HFF-Myc (cell line): Measurements from ENCODE around the gene ATG101.

Experiments used
- DNase-seq: peaks from one replicate; pipeline ENCODE4 v3.0.0-alpha.2; 2011; ENCODE audit warnings: low read depth; ENCODE audit errors: extremely low read depth
- H3K4me3 ChIP-seq: replicated peaks from 2 replicates; pipeline ENCODE4 v1.5.1; 2011; ENCODE audit warnings: low read depth, mild to moderate bottlenecking, control low read depth, low read length
- TF ChIP-seq, protein P1 (sequence below): IDR thresholded peaks from 2 replicates; pipeline ENCODE4 v1.5.1; 2012; ENCODE audit warnings: mild to moderate bottlenecking, low read depth, low read length, control low read depth; ENCODE audit errors: missing control alignments

The ATG101 gene

DNA sequence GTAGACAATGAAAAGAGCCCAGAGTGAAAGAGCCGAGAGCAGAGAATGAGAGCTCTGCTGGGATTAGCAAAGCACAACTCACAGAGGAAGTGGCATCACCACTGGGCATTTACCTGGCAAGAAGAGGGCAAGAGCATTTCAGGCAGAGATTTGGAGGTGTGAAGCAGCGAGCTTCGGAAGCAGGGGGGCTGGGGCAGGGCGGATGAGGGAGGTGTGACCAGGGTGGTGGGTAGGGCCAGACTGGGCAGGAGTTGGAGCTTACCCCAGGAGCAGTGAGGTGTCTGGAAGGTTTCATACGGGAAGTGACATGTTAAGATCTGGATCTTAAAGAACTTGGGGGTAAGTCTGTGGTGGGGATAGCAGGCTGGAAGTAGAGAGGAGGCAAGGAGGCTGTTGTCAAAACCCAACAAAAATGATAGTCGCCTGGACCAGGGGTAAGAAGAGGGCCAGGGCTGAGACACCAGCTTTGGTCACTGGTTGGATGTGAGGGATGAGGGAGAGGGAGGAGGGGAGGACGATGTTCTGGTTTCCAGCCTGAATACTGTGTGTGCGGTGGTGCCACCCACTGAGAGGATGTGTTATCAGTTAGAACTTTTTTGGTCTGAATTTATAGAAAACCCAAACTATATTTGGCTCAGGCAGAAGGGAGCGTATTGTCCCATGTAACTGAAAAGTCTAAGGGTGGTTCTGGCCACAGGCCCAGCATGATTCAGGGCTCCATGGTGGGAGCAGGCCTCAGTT lies 14.9 kb downstream of the ATG101 start:
- TF ChIP-seq, protein P1, sequence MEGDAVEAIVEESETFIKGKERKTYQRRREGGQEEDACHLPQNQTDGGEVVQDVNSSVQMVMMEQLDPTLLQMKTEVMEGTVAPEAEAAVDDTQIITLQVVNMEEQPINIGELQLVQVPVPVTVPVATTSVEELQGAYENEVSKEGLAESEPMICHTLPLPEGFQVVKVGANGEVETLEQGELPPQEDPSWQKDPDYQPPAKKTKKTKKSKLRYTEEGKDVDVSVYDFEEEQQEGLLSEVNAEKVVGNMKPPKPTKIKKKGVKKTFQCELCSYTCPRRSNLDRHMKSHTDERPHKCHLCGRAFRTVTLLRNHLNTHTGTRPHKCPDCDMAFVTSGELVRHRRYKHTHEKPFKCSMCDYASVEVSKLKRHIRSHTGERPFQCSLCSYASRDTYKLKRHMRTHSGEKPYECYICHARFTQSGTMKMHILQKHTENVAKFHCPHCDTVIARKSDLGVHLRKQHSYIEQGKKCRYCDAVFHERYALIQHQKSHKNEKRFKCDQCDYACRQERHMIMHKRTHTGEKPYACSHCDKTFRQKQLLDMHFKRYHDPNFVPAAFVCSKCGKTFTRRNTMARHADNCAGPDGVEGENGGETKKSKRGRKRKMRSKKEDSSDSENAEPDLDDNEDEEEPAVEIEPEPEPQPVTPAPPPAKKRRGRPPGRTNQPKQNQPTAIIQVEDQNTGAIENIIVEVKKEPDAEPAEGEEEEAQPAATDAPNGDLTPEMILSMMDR = no peak
- no peak overlapping the region for H3K4me3 ChIP-seq
- DNase-seq = no peak

DNA sequence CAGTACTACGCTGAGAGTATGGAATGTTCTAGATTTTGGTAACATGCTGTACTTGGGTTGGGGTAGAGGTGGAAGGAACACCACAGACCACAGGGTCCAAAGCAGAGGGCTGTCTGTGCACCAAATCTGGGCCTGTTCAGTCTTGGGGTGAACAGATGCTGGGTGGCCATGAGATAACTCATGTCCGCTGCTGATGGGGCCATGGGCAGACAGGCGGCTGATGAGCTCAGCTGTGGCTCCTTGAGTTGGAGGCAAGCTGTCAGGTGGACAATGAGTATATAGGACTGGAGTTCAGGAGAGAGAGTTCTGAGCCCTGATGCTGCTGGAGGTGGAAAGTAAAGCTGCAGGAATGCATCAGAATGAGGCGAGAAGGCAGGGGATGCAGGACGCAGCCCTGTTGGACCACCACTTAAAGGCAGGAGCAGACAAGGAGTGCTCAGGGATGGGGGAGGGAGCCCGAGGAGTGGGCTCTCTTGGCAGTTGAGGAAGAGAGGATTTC lies 16.0 kb downstream of the ATG101 start:
- TF ChIP-seq, protein P1 = no peak
- H3K4me3 ChIP-seq = no peak overlapping the region
- DNase-seq = no peak

DNA sequence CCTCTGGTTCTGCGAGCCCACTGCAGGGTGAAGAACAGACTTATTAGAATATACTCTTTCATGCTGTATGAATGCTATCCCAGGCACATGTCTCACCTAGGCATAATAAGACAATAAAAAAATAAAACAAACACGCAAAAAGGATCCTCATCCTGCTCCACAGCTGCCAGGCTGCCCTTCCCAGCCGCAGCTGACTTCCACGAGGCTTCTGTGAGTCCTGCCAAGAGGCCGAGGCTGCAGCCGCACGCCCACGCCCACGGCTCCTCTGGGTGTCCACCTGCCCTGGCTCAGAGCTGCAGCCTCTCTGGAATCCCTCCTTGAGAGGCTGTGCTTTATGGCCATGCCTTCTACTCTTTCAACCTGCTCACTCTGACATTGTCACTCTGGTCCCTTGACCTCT lies 16.6 kb downstream of the ATG101 start:
- no peak for DNase-seq
- no peak overlapping the region for H3K4me3 ChIP-seq
- TF ChIP-seq, protein P1 = no peak

DNA sequence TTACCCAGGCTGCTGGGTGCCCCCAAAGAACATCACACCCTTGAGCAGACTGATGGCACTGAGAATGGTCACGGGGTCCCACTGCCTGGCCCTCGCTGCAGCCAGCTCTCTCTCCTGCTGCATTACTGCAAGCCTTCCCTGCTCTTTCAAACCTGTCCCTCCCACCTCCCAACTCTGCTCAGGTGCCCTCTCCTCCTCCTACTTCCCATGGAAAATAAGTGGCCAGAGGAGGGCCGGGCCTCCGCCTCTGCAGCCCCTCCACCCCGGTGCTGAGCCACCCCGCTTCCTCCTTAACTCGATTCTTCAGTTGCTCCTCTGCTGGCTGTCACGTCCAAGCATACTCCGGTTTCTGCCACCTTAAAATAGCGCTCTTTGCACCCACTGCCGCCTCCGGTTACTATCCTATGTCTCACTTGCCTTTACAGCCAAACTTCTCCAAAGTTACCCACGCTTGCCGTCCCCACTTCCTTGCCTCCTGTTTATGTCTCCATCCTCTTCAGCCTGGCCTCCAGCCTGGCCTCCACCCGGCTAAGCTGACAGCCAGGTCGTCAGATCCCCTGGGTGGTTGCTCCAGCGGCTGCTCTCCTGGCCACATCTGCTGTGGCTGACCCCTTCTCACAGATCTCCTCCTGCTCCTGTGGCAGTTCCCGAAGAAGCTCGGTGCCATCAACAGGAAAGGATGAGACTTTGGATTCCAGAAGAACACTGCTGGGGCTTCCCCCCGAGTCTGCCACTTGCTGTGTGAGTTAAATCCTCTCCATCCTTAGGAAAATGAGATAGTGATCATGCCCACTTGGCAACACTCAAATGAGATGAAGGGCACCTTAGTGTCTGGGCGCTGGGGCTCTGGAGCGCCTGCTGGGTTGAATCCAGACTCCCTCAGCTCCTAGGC lies 17.4 kb downstream of the ATG101 start:
- no peak for DNase-seq
- no peak overlapping the region for H3K4me3 ChIP-seq
- TF ChIP-seq, protein P1 = no peak

DNA sequence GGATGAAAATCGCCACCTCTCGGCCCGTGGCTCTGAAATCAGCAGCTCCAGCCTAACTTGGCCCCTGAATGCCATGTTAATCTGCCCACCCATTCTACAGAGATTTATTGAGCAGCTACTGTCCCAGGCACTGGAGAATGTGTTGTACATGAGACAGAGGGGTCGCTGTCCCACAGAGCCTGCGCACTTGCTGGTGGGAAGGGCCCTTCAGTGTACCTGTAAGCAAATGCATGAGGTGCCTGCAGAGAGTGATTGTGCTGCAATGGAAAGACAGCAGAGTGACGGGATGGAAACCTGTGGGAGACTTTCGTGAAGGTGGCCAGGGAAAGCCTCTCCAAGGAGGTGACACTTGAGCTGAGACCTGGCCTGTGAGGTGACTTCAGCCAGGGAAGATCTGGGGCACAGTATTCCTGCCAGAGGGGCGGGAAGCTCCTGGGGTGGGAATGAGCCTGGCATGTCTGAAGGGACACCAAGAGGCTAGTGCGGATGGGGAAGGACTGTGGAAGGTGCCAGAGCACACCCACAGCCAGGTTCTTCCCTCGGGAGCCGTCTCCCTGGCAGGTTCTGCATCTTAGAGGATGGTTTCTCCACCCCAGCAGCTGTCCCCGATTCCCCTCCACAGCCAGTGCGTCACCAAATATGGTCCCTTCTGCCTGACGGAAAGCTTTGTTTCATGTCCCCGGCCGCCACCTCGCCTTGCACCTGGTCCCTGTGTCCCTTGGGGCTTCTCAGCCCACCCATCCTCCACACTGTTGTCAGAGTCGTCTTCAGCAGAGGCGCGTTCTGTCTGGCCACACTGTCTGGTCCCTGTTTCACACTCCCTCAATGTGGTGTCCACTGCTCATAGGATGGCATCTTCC lies 18.4 kb downstream of the ATG101 start:
- DNase-seq = no peak
- TF ChIP-seq, protein P1 = no peak
- H3K4me3 ChIP-seq = no peak overlapping the region

DNA sequence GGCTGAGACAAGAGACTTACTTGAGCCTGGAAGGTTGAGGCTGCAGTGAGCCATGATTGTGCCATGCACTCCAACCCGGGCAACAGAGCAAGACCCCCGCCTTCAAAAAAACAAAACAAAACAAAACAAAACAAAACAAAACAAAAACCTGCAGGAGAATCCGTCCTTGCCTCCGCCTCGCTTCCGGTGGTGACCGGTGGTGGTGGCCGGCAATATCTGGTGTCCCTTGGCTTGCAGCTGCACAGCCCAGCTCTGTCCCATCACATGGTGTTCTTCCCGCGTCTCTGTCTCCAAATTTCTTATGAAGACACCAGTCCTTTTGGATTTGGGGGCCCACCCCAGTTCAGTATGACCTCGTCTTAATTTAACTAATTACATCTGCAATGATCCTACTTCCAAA lies 19.7 kb downstream of the ATG101 start:
- TF ChIP-seq, protein P1 = no peak
- DNase-seq = no peak
- no peak overlapping the region for H3K4me3 ChIP-seq
